ENCODE measurements around the gene GPR78. TPM values are rescaled to one million over a fixed set of nuclear protein-coding genes. Genes with fewer than 3 reads are reported as not detected.

GPR78 gene
- not detected for total RNA-seq

GRCh38 chr4:8580321-8581093, at the start of gene GPR78:
Gene GPR78 (plus strand): TSS chr4:8580392. CDS start chr4:8580983, 591 bp downstream.
- Histone ChIP-seq H3K27me3 (peaks cover 5 to 8% of the 10 kb centered on the region in 2 donors), H3K9me3 (no peaks in the 10 kb centered on the region), H3K4me1 (peaks cover 0 to 7% of the 10 kb centered on the region in 2 donors), H3K4me3 (no peak within 1 kb of the TSS), H3K36me3 (no peaks in the 10 kb centered on the region), H3K27ac (no peak within 1 kb of the TSS)
- no peak for TF ChIP-seq CTCF (IDR thresholded peaks at IDR 0.05)
- DNase-seq (ENCODE audit: low spot score) = no peak

GRCh38 chr4:8532245-8532781, 47.9 kb upstream of the GPR78 start:
- no peak for DNase-seq (ENCODE audit: low spot score)
- no peak overlapping the region for H3K27ac ChIP-seq
- peaks cover 0 to 6% of the 10 kb centered on the region in 2 donors for H3K9me3 ChIP-seq
- H3K4me1 ChIP-seq = peaks cover 0 to 7% of the 10 kb centered on the region in 2 donors
- no peaks in the 10 kb centered on the region for H3K36me3 ChIP-seq
- H3K4me3 ChIP-seq = no peak overlapping the region
- no peak for TF ChIP-seq CTCF (IDR thresholded peaks at IDR 0.05)
- no peaks in the 10 kb centered on the region for H3K27me3 ChIP-seq

GRCh38 chr4:8533274-8533865, 46.8 kb upstream of the GPR78 start:
- Histone ChIP-seq H3K4me3 (no peak overlapping the region), H3K9me3 (peaks cover 0 to 6% of the 10 kb centered on the region in 2 donors), H3K36me3 (no peaks in the 10 kb centered on the region), H3K27ac (no peak overlapping the region), H3K4me1 (peaks cover 0 to 8% of the 10 kb centered on the region in 2 donors), H3K27me3 (no peaks in the 10 kb centered on the region)
- no peak for DNase-seq (ENCODE audit: low spot score)
- TF ChIP-seq CTCF (IDR thresholded peaks at IDR 0.05) = no peak

GRCh38 chr4:8534129-8534528, 46.1 kb upstream of the GPR78 start:
- TF ChIP-seq CTCF (IDR thresholded peaks at IDR 0.05) = no peak
- Histone ChIP-seq H3K27ac (no peak overlapping the region), H3K27me3 (no peaks in the 10 kb centered on the region), H3K4me1 (peaks cover 0 to 8% of the 10 kb centered on the region in 2 donors), H3K4me3 (no peak overlapping the region), H3K9me3 (peaks cover 0 to 4% of the 10 kb centered on the region in 2 donors), H3K36me3 (no peaks in the 10 kb centered on the region)
- DNase-seq (ENCODE audit: low spot score) = no peak

- Histone ChIP-seq H3K4me1 (peaks cover 0 to 8% of the 10 kb centered on the region in 2 donors), H3K4me3 (no peak overlapping the region), H3K36me3 (no peaks in the 10 kb centered on the region), H3K27me3 (no peaks in the 10 kb centered on the region), H3K27ac (no peak overlapping the region), H3K9me3 (no peaks in the 10 kb centered on the region)
- TF ChIP-seq CTCF (IDR thresholded peaks at IDR 0.05) = no peak
- no peak for DNase-seq (ENCODE audit: low spot score)
Observed at GRCh38 chr4:8534611-8535010, 45.6 kb upstream of the GPR78 start.

Data from right atrium auricular region (tissue), 2 donors.